Muscle of leg (tissue), 11 donors: ENCODE measurements around the gene ZNF460. TPM values are rescaled to one million over a fixed set of nuclear protein-coding genes. Genes with fewer than 3 reads are reported as not detected.
A peak's percentile ranks its signal among the peaks of the same experiment; 100 is the strongest.
"Not testable (repeated sequence)": the region's sequence is repeated elsewhere in the genome, so short reads cannot be mapped to it uniquely, and the experiment has no call there.

ENCODE experiments used
- DNase-seq: peaks from one replicate; pipeline ENCODE4 v3.0.0; 2013
- H3K27ac ChIP-seq: one replicate; pipeline ENCODE4 v1.5.1; 2013; ENCODE audit warnings: mild to moderate bottlenecking, low read length, control low read depth
- H3K27me3 ChIP-seq: one replicate; pipeline ENCODE4 v1.6.1; 2013; ENCODE audit warnings: low read length; ENCODE audit not compliant: control insufficient read depth, insufficient read depth
- H3K36me3 ChIP-seq: one replicate; pipeline ENCODE4 v1.6.1; 2013; ENCODE audit warnings: low read length; ENCODE audit not compliant: control insufficient read depth, insufficient read depth
- H3K4me1 ChIP-seq: one replicate; pipeline ENCODE4 v1.6.1; 2013; ENCODE audit warnings: low read length; ENCODE audit not compliant: control insufficient read depth, insufficient read depth
- H3K4me3 ChIP-seq: one replicate; pipeline ENCODE4 v1.5.1; 2013; ENCODE audit warnings: low read length, control low read depth
- H3K9me3 ChIP-seq: replicated peaks from 2 replicates; pipeline ENCODE4 v1.6.1; 2013; ENCODE audit warnings: low read depth, low read length; ENCODE audit not compliant: control insufficient read depth
- WGBS: methylation state at CpG from one replicate; pipeline ENCODE4 v1.1.5; 2013; ENCODE audit warnings: missing lambda C conversion rate; ENCODE audit not compliant: insufficient coverage; 5-methylcytosine and 5-hydroxymethylcytosine counted together
- polyA plus RNA-seq, 8 donors: library from polyadenylated mRNA; unstranded; fragments of 120-200 nt; gene quantifications; one replicate each; pipeline versions ENCODE4 v1.2.1 to v1.2.3, GENCODE V29; 2013; ENCODE audit warnings: inconsistent platforms in 1 of 8, low replicate concordance in 1 of 8; ENCODE audit not compliant: insufficient read length in 8 of 8, insufficient read depth in 1 of 8
- total RNA-seq: library from RNA; stranded (reverse); fragments of 120-200 nt; gene quantifications from one replicate; pipeline ENCODE4 v1.2.4, GENCODE V29; 2013

ZNF460 gene
- total and polyA plus RNA-seq, 9 donors: 1.2 to 56.8 (median 3.2) TPM

- Histone ChIP-seq H3K27me3 (no peaks in the 10 kb centered on the region), H3K27ac (no peak overlapping the region), H3K4me1 (peaks cover 5% of the 10 kb centered on the region), H3K9me3 (no peaks in the 10 kb centered on the region), H3K36me3 (no peaks in the 10 kb centered on the region), H3K4me3 (no peak overlapping the region)
- no CpG with 5 or more reads among the region's 1 CpG for WGBS
- no peak for DNase-seq
Observed at GRCh38 chr19:57276430-57276829, 3.9 kb upstream of the ZNF460 start.

GRCh38 chr19:57278481-57278880, 1.8 kb upstream of the ZNF460 start:
- not testable (repeated sequence) for H3K27me3 ChIP-seq, DNase-seq, H3K27ac ChIP-seq, H3K4me3 ChIP-seq, H3K9me3 ChIP-seq
- Histone ChIP-seq H3K4me1 (peaks cover 15% of the 10 kb centered on the region), H3K36me3 (peaks cover 11% of the 10 kb centered on the region)
- 100% methylated on average over 2 of the region's 2 CpGs for WGBS

- WGBS: under 1% methylated on average over 19 of the region's 25 CpGs
- H3K4me1 ChIP-seq: peaks cover 15% of the 10 kb centered on the region
- peak; percentile 99 for DNase-seq
- H3K27me3 ChIP-seq: no peaks in the 10 kb centered on the region
- H3K4me3 ChIP-seq: peak overlapping the region; percentile 99
- peak overlapping the region; percentile 100 for H3K27ac ChIP-seq
- H3K36me3 ChIP-seq: peaks cover 20% of the 10 kb centered on the region
- no peaks in the 10 kb centered on the region for H3K9me3 ChIP-seq
Observed at GRCh38 chr19:57279418-57280164, 694 bp upstream of the ZNF460 start.

GRCh38 chr19:57280962-57281400, 696 bp downstream of the ZNF460 start:
- Histone ChIP-seq H3K4me3 (peak overlapping the region; percentile 99), H3K4me1 (peaks cover 15% of the 10 kb centered on the region), H3K27ac (peak overlapping the region; percentile 100), H3K27me3 (no peaks in the 10 kb centered on the region), H3K36me3 (peaks cover 33% of the 10 kb centered on the region), H3K9me3 (no peaks in the 10 kb centered on the region)
- WGBS: 0% methylated on average over 5 of the region's 6 CpGs
- DNase-seq: peak; percentile 54

GRCh38 chr19:57282011-57282643, 1.8 kb downstream of the ZNF460 start:
- H3K27ac ChIP-seq: no peak overlapping the region
- peaks cover 15% of the 10 kb centered on the region for H3K4me1 ChIP-seq
- H3K36me3 ChIP-seq: peaks cover 44% of the 10 kb centered on the region
- no peaks in the 10 kb centered on the region for H3K9me3 ChIP-seq
- 67% methylated on average over 1 of the region's 5 CpGs for WGBS
- DNase-seq: no peak
- no peak overlapping the region for H3K4me3 ChIP-seq
- H3K27me3 ChIP-seq: no peaks in the 10 kb centered on the region

- H3K4me1 ChIP-seq: no peaks in the 10 kb centered on the region
- DNase-seq: no peak
- H3K9me3 ChIP-seq: peaks cover 26% of the 10 kb centered on the region
- H3K36me3 ChIP-seq: peaks cover 86% of the 10 kb centered on the region
- H3K27ac ChIP-seq: no peak overlapping the region
- 100% methylated on average over 1 of the region's 4 CpGs for WGBS
- no peak overlapping the region for H3K4me3 ChIP-seq
- no peaks in the 10 kb centered on the region for H3K27me3 ChIP-seq
Observed at GRCh38 chr19:57288373-57288772, 8.1 kb downstream of the ZNF460 start.

- 94% methylated on average over 8 of the region's 11 CpGs for WGBS
- Histone ChIP-seq H3K4me1 (no peaks in the 10 kb centered on the region), H3K9me3 (peaks cover 36% of the 10 kb centered on the region), H3K4me3 (no peak overlapping the region), H3K36me3 (peaks cover 71% of the 10 kb centered on the region), H3K27ac (no peak overlapping the region), H3K27me3 (no peaks in the 10 kb centered on the region)
- no peak for DNase-seq
Observed at GRCh38 chr19:57290970-57291369, 10.7 kb downstream of the ZNF460 start.

- Histone ChIP-seq H3K9me3 (peaks cover 34% of the 10 kb centered on the region), H3K4me3 (no peak overlapping the region), H3K36me3 (peaks cover 57% of the 10 kb centered on the region), H3K4me1 (no peaks in the 10 kb centered on the region), H3K27me3 (no peaks in the 10 kb centered on the region), H3K27ac (no peak overlapping the region)
- DNase-seq: no peak
- no CpG with 5 or more reads among the region's 1 CpG for WGBS
Observed at GRCh38 chr19:57292547-57292946, 12.3 kb downstream of the ZNF460 start.

GRCh38 chr19:57293719-57294118, 13.4 kb downstream of the ZNF460 start:
- no peaks in the 10 kb centered on the region for H3K27me3 ChIP-seq
- no CpG with 5 or more reads among the region's 1 CpG for WGBS
- H3K4me1 ChIP-seq: no peaks in the 10 kb centered on the region
- no peak overlapping the region for H3K4me3 ChIP-seq
- H3K27ac ChIP-seq: no peak overlapping the region
- DNase-seq: no peak
- H3K9me3 ChIP-seq: peaks cover 34% of the 10 kb centered on the region
- peaks cover 45% of the 10 kb centered on the region for H3K36me3 ChIP-seq

- no peaks in the 10 kb centered on the region for H3K4me1 ChIP-seq
- DNase-seq: no peak
- WGBS: 60% methylated on average over 1 of the region's 1 CpG
- H3K27ac ChIP-seq: no peak overlapping the region
- H3K4me3 ChIP-seq: no peak overlapping the region
- no peaks in the 10 kb centered on the region for H3K27me3 ChIP-seq
- H3K9me3 ChIP-seq: no peaks in the 10 kb centered on the region
- peaks cover 19% of the 10 kb centered on the region for H3K36me3 ChIP-seq
Observed at GRCh38 chr19:57302020-57302465, 21.8 kb downstream of the ZNF460 start.
